ENCODE data around the gene ZMYND8. TPM values are rescaled to one million over a fixed set of nuclear protein-coding genes. Genes with fewer than 3 reads are reported as not detected.

The ZMYND8 gene
- total and polyA plus RNA-seq, 11 donors, result 11.3 to 46.4 (median 28.7) TPM

GRCh38 chr20:47238780-47239718 is 117.5 kb downstream of the ZMYND8 start:
- TF ChIP-seq POLR2A (IDR thresholded peaks at IDR 0.05), result no peak
- TF ChIP-seq CTCF (IDR thresholded peaks at IDR 0.05), result no peak
- ATAC-seq (no peak), DNase-seq (no peak)
- Histone ChIP-seq H3K27ac (no peak overlapping the region), H3K4me3 (no peak overlapping the region), H3K27me3 (no peaks in the 10 kb centered on the region), H3K36me3 (peaks cover 0 to 86% (median 57%) of the 10 kb centered on the region in 9 donors), H3K9me3 (no peaks in the 10 kb centered on the region), H3K4me1 (peaks cover 0 to 8% (median 5%) of the 10 kb centered on the region in 12 donors)
- intact Hi-C loops (cut with DNase I), result no loop called here
- 93 to 96% (median 95%) methylated on average over 51 of the region's 51 CpGs for WGBS, 4 donors

GRCh38 chr20:47237715-47238114 is 118.8 kb downstream of the ZMYND8 start:
- no peak for ATAC-seq
- H3K27me3 ChIP-seq, result no peaks in the 10 kb centered on the region
- no peak overlapping the region for H3K27ac ChIP-seq
- DNase-seq, result no peak
- WGBS, 4 donors, result 91 to 99% (median 96%) methylated on average over 4 of the region's 4 CpGs
- H3K36me3 ChIP-seq, result peaks cover 0 to 86% (median 65%) of the 10 kb centered on the region in 9 donors
- intact Hi-C loops (cut with DNase I), result no loop called here
- H3K4me3 ChIP-seq, result no peak overlapping the region
- peaks cover 0 to 7% (median 5%) of the 10 kb centered on the region in 12 donors for H3K4me1 ChIP-seq
- TF ChIP-seq CTCF (IDR thresholded peaks at IDR 0.05), result no peak
- TF ChIP-seq POLR2A (IDR thresholded peaks at IDR 0.05), result no peak
- no peaks in the 10 kb centered on the region for H3K9me3 ChIP-seq

- no peak overlapping the region for H3K4me3 ChIP-seq
- peaks cover 0 to 7% (median 2%) of the 10 kb centered on the region in 12 donors for H3K4me1 ChIP-seq
- DNase-seq, result no peak
- intact Hi-C loops (cut with DNase I), result no loop called here
- H3K27me3 ChIP-seq, result no peaks in the 10 kb centered on the region
- peaks cover 0 to 91% (median 64%) of the 10 kb centered on the region in 9 donors for H3K36me3 ChIP-seq
- no peaks in the 10 kb centered on the region for H3K9me3 ChIP-seq
- 96 to 100% (median 99%) methylated on average over 1 of the region's 1 CpG for WGBS, 4 donors
- H3K27ac ChIP-seq, result no peak overlapping the region
- no peak for TF ChIP-seq CTCF (IDR thresholded peaks at IDR 0.05)
- no peak for TF ChIP-seq POLR2A (IDR thresholded peaks at IDR 0.05)
- no peak for ATAC-seq
Measured at GRCh38 chr20:47236639-47236900, 119.9 kb downstream of the ZMYND8 start.

- no peak overlapping the region for H3K4me3 ChIP-seq
- no peaks in the 10 kb centered on the region for H3K27me3 ChIP-seq
- peaks cover 0 to 12% (median 5%) of the 10 kb centered on the region in 12 donors for H3K4me1 ChIP-seq
- H3K27ac ChIP-seq, result no peak overlapping the region
- H3K36me3 ChIP-seq, result peaks cover 0 to 96% (median 66%) of the 10 kb centered on the region in 9 donors
- intact Hi-C loops (cut with DNase I), result no loop called here
- ATAC-seq (no peak), DNase-seq (no peak)
- no peaks in the 10 kb centered on the region for H3K9me3 ChIP-seq
- 75 to 84% (median 80%) methylated on average over 14 of the region's 14 CpGs for WGBS, 4 donors
- TF ChIP-seq CTCF (IDR thresholded peaks at IDR 0.05) (no peak), POLR2A (IDR thresholded peaks at IDR 0.05) (no peak)
Measured at GRCh38 chr20:47235853-47236638, 120.5 kb downstream of the ZMYND8 start.

All from heart left ventricle (tissue), 16 donors.